OCI-LY1 (cell line): ENCODE data around the gene URAD.

Experiments used
- CTCF ChIP-seq: fragments of 200-600 bp; sonication (generic), shearing (Covaris generic); IDR thresholded peaks from 2 replicates; pipeline ENCODE4 v1.5.1; 2017; ENCODE audit warnings: mild to moderate bottlenecking, antibody characterized with exemption, low read length, moderate library complexity, mixed read lengths
- EZH2 ChIP-seq: fragments of 200-600 bp; sonication (generic), shearing (Covaris generic); IDR thresholded peaks from 2 replicates; pipeline ENCODE4 v1.8.0; 2017; ENCODE audit warnings: borderline replicate concordance, mixed run types, mild to moderate bottlenecking, antibody characterized with exemption, low read length, moderate library complexity, mixed read lengths

GRCh38 chr13:27953676-27954405, 34.7 kb downstream of the URAD start:
- TF ChIP-seq CTCF: peak; percentile 73
- TF ChIP-seq EZH2: no peak
